Iris pigment epithelial cell (primary cell): ENCODE data around the gene SLX4.

Experiments
- DNase-seq: peaks from one replicate; pipeline ENCODE4 v3.0.0-alpha.2; 2011; ENCODE audit warnings: low read depth

Gene SLX4

DNA sequence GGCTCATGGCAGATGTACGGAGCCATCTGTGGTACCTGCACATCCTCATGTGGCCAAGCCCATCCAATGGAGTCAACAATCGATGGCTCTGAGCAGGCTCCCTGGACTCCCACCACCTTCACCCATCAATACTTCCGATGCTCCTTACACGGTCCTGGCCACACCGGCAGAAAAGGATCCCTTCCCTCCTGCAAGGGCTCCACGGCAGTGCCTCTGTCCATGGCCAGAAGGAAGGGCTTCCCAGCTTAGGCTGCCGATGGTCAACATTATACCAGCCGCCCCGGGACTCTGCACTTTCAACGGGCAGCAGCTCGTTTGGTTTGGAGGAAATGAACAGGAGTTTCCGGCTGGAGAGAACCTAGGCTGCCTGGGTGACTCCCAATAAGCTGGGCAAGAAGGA, 13.2 kb downstream of the SLX4 start:
- DNase-seq, result no peak

DNA sequence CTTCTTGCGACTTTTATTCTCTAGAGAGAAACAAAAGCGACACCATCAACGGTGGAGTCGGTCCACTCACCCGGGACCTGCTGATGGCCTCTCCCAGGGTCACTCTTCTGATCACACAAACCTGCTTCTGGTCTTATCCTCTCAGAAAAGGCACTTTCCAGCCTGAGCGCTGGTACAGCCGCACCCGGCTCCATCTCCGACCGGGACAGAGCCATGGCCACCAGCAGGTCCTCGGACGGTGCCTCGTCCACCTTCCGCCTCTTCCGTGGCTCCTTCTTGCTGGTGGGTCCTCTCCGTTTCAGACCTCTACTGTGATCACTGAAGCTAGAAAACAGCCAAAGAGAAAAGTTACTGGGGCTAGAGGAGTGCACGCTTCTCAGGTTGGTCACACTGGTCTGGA, 13.7 kb downstream of the SLX4 start:
- no peak for DNase-seq

DNA sequence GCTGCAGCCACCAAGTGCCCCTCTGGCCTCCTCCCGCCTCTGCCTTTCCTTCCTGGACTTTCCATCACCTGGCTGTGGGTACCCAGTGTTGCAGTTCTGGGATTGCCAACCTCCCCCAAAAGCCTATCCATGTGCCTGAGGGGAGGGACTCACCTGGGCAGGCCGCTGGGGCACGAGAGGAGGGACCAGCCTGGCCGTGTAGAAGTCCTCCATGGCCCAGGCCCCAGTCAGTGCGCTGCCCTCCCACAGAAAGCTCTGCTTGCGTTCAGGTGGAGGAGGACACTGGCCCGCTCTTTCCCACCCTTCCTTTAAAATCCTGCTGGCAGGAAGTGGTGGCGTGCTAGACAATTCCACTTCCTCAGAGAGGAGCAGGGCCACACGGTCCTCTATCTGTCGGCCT, 14.2 kb downstream of the SLX4 start:
- DNase-seq, result no peak

DNA sequence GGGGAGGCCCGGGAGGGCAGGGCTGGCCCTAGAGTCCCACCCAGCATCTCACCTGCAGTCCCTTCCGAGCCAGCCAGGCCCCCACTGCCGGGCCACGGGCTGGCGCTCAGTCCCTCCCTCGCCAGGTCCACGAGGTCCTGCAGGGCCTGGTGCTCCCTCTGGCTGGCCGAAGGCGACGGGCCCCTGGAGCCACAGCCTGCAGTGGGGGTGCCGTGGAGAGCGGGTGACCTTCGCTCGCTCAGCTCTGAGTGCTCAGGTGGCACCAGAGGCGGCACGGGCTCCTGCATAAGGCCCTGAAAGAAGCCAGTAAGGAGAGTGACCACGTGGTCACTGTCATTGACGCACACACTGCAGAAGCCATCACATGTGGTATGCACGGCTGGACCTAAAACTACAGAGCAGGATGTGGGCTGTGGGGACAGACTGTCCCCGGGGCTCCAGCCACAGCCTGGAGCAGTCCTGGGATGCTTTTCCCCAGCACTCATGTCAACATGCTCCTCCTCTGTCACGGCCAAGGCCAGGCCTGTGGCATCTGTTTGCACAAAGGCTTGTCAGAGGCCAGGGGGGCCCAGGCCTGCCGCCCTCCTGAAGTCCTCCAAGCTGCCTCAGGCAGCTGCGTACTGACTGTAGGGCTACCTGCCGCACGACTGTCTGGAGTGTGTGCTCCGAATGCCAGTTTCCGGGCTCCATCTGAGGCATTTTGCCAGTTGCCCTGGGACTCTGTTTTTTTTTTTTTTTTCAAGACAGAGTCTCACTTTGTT, 15.1 kb downstream of the SLX4 start:
- no peak for DNase-seq

DNA sequence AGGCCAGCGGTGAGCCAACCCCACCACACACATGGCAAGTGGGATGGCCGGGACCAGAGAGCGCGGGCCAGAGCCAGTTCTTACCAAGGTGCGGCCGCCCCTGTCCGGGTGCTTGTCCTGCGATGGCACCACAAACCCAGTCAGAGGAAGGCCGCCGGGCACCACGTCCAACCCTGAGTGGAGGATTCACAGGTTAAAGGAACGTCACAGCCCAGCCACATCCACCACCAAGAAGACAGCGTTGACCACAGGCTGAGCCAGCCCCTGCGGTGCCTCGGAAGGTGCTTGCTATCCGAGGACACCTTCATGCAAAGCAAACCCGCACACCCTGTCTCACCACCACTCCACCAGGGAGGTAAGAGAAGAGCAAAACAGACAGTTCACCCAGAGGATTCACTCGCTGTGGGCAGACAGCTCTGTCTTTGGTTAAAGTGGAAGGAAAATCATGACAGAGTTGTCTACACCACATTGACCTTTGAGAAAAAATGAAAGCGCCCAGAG, 15.8 kb downstream of the SLX4 start:
- no peak for DNase-seq

DNA sequence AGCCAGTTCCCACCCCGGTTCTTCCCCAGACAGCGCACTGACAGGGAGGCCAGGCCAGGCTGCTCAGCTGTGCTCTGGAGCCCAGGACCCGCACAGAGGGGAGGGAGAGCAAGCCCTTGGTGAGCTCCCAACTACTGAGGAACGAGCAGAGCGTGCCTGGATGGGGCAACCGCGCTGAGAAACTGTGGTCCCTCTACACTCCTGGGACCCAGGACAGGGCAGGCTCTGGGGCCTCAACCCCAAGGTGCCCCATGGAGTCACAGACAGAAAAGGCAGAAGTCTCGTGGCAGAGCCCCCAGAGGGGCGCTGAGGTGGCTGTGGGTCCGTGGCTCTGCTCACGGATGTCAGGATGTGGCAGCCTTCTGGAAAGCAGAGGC, 16.3 kb downstream of the SLX4 start:
- DNase-seq, result no peak

DNA sequence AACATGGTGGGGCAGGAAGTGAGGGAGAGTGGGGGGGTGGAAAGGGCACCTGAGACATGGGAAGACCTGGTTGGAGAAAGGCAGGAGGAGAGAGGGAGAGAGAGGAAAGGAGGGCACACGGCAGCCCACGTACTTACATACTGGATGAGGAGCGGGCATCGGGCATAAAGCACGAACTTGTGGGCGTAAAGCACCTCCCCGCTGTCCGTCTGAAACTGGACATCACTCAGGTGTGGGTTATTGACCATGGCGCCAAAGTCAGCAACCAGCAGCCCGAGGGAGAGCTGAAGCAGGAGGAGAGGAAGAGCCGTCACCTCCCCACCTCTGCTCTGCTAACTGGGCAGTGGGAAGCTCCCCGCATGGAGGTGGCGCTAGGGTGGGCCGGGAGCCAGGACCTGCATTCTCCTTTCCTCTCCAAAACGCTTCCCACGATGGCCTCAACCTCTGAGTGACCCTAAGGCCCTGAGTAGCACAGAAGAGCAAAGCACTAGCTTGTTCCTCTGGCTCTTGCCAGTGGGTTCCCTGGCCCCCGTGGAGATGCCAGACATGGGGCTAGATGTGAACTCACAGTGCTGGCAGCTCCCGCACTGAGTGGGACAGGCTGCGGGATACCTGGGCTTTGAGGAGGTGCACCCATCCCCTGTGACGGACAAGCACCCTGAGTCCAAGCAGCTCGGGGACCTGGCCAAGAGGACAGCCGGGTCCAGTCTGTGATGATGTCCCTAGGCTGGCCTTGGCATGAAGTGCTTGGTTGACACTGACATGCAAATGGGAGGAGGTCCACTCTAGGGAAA, 16.9 kb downstream of the SLX4 start:
- DNase-seq, result no peak

DNA sequence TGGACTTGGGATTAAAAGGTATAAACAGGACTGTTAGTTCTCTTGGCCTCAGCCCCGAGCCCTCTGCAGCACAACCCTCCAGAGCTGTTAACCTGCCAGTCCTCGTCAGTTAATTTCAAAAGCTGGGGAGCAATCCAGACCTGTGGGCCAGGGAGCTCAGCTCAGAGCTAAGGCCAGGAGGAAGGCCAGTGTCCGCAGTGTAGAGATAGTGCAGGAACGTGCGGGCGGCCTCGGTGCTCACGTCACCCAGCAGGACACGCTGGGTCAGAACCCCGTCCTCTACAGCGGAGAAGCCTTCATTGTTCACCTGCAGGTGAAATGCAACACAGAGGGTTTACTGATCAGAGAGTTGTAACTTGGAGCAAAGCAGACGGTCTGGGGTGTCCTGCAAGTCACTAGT, 18.8 kb downstream of the SLX4 start:
- no peak for DNase-seq

DNA sequence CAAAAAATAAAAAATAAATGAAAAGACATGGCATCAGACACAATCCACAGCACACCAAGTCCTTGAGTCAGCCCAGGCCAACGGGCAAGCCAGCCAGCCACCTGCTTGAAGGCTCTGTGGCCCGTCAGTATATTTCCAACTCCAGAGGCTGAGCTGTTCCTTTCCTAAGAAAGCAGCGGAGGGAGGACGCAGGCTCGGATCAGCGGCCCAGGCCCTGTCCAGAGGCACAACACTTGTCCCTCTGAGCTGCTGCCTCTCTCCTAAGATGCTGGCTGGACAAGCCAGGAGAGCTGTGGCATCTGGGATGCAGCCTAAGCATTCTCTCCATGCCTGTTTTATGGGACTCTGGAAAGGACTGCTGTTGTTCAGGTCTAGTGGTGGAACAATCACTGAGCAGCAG, 19.4 kb downstream of the SLX4 start:
- DNase-seq, result no peak

DNA sequence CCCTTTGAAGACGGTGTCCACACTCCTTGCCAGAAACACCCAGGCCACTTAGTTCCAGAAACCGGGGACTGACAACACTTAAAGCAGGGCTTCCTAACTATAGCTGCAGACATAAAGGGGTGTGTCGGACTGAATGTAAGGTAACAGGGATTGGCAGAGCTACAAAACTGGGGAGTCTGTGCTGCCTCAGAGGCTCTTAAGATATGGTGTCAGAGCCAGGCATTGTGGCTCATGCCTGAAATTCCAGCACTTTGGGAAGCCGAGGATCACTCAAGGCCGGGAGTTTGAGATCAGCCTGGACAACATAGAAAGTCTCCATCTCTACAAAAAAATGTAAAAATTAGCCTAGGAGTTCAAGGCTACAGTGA, 20.0 kb downstream of the SLX4 start:
- no peak for DNase-seq

DNA sequence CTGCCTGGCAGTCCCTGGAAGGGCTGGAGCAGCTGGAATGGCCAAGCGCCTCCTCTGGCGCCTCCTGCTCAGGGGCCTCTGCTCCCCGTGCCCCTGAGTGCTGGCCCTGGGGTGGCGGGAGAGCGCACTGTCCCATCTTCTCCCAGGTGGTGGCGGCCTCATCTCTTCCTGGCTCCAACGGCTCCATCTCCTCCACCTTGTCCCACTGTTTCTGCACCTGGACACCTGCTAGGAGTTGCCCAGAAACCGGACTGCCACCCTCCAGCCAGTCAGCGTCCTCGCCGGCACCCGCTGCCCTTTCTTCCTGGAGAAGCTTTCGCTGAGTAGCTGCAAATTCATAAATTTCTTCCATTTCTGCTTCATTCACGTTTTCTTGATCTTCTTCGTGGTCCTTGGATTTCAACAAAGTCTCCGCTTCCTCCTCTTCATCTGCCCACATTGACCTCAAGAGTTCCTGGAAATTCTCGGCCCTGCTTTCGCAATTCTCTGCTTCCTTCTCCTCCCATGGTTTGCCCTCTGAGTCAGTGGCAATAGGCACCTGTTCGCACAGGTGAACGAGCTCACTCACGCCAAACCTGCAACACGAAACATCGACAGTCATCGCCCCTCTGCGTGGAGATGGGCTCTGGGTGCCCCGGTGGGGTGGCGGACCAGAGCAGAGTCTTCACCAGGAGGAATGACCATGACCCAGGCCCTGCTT, 20.5 kb downstream of the SLX4 start:
- DNase-seq, result no peak

DNA sequence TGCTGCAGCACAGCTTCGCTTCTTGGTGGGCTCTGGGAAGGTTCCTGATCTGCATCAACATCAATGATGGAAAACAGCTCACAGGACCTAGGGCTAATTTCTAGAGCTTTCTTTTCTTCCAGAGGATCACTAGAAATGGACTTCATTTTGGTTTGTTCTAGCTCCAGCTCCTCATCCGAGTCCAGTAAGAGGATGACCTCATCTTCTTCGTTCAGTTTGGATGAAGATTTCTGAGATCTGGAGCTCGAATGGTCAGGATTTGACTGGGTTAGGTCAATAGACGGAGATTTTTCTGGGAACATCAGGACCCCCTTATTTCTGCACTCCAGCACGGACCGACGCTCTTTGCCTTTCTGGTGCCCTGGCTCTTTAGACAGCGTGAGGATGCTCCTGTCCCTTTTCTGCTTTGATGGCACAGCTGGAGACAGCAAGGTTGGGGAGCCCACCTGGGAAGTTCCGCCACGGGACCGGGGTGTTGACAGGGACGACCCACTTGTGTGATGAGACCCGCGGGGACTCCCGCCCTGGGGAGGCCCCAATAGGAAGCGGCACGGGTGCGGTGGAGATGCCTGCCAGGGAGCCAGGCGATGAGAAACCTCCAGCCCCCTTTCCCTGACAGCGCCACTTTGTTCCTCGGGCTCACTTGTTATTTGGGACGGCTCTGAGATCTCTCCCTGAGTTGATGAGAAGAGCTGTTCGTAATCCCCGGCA, 21.3 kb downstream of the SLX4 start:
- no peak for DNase-seq

DNA sequence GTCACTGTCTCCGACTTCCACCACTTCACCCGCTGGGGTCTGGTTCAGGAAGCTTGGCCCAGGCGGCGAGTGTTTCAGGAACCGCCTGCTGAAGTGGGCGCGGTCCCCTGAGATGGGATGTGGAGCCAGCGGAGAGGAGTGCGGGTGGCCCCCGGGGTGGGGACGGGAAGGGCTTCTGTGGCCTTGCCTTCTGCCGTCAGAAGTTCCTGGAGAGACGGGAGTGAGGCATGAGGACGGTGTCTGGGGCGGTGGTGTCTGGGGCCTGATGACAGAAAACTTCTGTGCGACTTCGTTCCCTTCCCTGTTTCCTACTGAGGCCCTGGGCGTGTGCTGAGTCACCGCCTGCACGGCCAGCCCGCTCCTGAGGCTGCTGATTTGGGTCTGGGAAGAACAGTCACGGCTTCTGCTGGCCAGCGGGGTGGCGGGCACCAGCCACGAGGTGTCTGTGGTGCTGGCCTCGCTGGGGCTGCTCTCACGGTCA, 21.9 kb downstream of the SLX4 start:
- DNase-seq, result no peak

DNA sequence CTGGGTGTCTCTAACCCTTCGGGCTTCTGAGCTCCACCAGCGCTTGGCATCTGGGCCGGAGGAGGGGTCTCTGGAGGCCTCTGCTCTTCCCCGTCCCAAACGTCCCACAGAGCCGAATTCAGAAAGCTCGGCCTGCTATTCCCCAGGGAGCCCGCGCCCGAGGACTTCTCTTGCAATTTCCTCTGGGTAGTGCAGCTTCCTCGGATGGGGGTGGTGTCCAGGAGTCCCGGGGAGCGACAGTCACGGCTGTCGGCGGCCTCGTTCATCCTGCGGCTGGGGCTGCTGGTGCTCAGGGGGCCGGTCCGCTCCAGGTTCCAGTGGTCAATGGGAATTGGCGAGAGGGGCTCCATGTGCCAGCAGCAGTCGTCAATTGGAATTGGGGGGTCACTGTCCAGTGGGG, 22.4 kb downstream of the SLX4 start:
- DNase-seq, result no peak

DNA sequence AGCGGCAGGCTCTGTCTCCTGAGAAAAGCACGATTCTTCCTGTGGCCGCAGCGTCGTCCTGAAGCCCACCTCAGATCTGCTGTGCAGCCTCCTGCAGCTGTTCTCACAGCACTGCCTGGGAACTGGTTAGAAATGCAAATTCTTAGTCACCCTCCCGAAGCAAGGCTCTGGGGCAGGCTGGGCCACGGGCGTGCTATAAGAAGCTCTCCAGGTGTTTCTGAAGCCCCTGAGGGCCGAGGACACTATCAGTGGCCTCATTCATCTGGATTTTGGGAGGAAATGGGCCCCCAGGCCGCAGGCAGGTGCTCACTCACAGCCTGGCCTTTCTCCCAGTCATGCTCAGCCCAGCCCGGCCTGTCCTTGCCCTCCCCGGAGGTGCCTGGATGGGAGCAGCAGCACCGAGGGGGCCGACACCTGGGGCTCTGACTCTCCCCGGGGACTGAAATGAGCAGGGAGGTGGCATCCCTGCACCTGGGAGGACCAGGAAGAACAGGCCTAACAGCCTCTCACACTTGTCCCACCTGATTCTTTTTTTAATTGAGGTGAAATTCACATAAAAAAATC, 23.8 kb downstream of the SLX4 start:
- DNase-seq, result no peak

DNA sequence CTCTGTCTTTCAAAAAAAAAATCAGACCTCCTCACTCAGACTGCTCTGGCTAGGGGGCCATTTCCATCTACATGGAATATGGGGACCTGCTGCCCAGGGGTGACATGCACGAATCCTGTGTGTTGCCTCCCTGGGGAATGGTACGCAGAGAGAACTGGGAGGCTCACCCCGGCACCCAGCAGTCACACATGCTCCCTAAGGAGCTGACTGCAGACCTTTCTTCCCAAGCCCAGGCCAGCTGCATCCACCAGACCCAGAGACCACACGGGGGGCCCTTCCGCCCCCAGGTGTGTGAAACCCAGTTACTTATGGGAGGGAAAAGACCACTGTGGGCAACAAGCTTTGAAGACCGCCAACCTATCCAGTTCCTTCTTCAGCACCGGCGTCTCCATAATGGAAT, 27.0 kb downstream of the SLX4 start:
- DNase-seq, result no peak

DNA sequence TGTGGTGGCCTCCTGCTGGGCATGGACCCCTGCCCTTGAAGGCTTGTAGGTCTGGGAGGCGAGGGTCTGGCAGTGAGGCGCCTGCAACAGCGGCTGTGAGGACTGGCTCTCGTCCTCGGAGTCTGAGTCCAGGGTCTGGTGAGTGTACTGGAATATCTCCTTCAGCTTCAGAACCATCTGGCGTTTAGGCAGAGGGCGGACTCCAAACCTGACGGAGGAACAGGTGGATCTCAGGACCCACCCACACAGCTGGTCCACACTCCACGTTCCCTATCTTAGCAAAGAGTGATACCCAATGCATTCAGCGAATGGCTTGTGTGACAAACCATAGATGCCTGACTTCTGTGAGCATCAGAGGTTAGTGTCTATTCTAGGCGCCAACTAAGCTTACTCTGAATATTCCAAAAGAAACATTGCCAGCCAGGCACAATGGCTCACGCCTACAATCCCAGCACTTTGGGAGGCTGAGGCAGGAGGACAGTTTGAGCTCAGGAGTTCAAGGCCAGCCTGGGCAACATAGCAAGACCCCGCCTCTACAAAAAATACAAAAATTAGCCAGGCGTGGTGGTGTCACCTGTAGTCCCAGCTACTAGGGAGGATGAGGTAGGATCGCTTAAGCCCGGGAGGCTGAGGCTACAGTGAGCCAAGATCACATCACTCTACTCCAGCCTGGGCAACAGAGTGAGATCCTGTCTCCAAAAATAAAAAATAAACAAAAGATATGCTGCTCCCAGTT, 27.9 kb downstream of the SLX4 start:
- no peak for DNase-seq

DNA sequence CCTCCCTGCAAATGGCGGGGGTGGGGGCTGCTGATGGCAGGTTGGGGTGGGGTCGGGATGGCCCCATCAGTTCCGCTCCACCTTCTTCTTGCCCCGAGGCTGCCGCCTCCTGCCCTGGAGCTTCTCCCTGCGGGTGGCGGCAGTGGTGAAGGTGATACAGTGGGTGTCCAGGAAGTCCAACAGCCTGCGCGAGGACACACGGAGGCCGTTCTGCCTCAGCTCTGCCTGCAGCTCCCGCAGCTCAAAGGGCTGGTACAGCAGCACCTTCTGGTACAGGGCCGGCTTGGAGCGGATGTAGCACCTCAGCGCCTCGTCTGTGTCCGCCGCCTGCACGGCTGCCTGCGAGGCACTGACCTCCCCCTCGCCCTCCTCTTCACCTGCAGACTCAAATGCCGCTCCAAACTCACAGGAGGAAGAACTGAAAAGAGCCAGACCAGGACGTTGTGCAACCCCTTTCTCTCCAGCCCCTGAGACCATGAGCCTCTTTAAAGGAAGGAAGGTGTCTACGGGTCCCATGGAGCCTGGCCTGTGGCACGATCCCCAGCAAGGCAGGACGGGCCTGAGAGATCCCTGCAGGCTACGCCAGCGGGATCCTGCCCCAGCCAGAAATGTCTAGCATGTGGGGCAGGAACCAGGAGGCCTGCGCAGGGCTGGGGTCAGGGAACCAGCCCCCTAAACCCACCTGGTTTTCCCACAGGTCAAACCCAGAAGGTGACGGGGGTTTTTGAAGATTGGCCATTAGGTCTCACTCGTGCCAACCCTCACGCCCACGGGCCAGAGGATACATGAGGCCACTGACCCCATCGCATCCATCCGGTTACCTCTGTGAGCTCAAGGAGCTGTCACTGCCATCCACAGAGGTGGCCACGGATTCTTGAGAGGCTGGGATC, 28.9 kb downstream of the SLX4 start:
- no peak for DNase-seq

DNA sequence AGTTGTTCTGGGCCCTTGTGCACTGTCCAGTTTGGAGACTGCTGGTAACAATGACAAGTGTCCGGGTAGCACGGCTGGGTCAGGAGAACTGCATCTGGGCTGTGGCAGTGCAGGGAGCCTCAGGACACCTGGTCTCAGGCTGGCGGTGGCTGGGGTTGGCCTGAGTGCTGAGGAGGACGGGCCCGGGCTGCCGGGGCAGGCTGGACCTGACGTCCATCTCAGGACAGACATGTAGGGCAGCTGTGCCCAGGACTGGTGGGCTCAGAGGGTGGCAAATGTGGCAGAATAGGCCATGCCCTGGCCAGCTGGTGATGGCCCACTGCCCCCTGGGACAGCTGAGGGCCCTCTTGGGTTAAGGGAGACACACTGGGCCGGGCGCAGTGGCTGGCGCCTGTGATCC, 30.0 kb downstream of the SLX4 start:
- DNase-seq, result no peak

DNA sequence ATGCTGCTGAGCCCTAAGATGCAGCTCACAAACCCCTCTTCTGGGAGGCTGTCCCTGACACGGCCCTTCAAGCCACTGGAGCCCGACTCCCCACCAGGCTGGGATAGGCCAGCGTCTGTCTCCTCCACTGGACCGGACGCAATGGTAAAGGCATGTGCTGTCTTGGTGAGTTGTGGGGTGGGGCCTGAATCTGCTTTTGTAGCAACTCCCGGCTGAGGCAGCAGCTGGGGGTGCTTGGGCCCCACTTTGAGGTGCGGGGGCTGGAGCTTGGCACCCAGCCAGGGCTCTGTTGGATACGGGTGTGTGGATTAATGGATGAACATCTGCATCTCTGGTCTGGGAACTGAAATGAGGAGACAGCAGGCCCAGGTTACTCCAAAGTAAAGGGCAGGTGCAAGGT, 30.7 kb downstream of the SLX4 start:
- DNase-seq, result peak; percentile 38
